ENCODE data around the gene MAPK10. TPM values are rescaled to one million over a fixed set of nuclear protein-coding genes. Genes with fewer than 3 reads are reported as not detected.

The MAPK10 gene
- total and polyA plus RNA-seq, 10 of the 15 experiments (the other 5 are each of a cell fraction or from before 2014, with no cell fraction given): 1.1 to 4.2 (median 2.4) TPM

DNA sequence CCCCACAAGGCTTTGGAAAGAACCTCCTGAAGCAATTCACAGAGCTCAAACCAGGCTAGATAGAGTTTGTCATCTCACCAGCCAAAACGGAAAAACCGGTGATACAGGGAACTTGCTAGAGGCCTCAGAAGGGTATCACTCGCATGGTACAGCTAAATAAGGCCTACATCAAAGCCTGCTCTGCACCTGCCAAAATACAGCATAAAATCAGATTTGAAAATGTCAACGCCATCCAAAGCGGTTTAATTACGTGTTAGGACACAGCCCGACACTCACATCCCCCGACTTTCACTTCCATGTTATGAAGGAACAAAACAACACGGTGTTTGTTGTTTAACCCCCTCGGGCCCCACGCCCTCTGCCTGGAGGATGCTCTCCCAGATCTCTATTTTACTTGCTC is 65.0 kb downstream of the MAPK10 start:
- ChIA-PET RAD21 (ENCODE audit: unreplicated experiment) (no interaction called here), CTCF (interaction anchor here (0.7 kb wide), 1 partner anchor 213 kb away, joined by 3 read pairs; no protein-coding TSS in a partner anchor), POLR2A (interaction anchor here (0.6 kb wide), 1 partner anchor 10 kb away, joined by 3 read pairs; no protein-coding TSS in a partner anchor), SMC1A (ENCODE audit: uncharacterized antibody, unreplicated experiment) (interaction anchor here (0.8 to 1.0 kb wide), 4 partner anchors 8 to 1147 kb away, joined by 3 to 4 read pairs (median 3); no protein-coding TSS in a partner anchor)
- 6% methylated on average over 11 of the region's 11 CpGs for WGBS (ENCODE audit: insufficient coverage, insufficient replicate concordance, low lambda C conversion rate, missing lambda C conversion rate)
- TF ChIP-seq EP300 (IDR thresholded peaks at IDR 0.05; ENCODE audit: borderline replicate concordance in 1 of 2, control insufficient read depth in 1 of 2, low read depth in 2 of 2, low read length in 2 of 2) (peak in 1 of 2 experiments; percentile 54; a peak in 1 of 4 replicates), NFIC (IDR thresholded peaks at IDR 0.05; ENCODE audit: low read depth, low read length) (no peak), FOXM1 (IDR thresholded peaks at IDR 0.05; ENCODE audit: low read depth, low read length) (no peak), TCF3 (IDR thresholded peaks at IDR 0.05; ENCODE audit: borderline replicate concordance, insufficient read depth, low read depth, low read length) (no peak), MTA2 (IDR thresholded peaks at IDR 0.05; ENCODE audit: low read depth) (peak; percentile 51; the same call in 1 of the 2 replicates), SPI1 (IDR thresholded peaks at IDR 0.05; ENCODE audit: borderline replicate concordance, insufficient read depth, low read depth, low read length) (peak; percentile 67; the same call in 1 of the 2 replicates), MXI1 (IDR thresholded peaks at IDR 0.05; ENCODE audit: low read depth, low read length) (no peak), RB1 (IDR thresholded peaks at IDR 0.05; ENCODE audit: borderline replicate concordance) (no peak), USF2 (IDR thresholded peaks at IDR 0.05; ENCODE audit: borderline replicate concordance, low read depth, low read length) (no peak), DPF2 (IDR thresholded peaks at IDR 0.05) (peak; percentile 52; the same call in 1 of the 2 replicates), BMI1 (IDR thresholded peaks at IDR 0.05; ENCODE audit: borderline replicate concordance) (no peak), BHLHE40 (IDR thresholded peaks at IDR 0.05; ENCODE audit: borderline replicate concordance in 1 of 2, low read depth in 2 of 2, low read length in 1 of 2) (peak in 1 of 2 experiments; percentile 31; a peak in 1 of 4 replicates), SP1 (IDR thresholded peaks at IDR 0.05; ENCODE audit: low read depth, low read length) (no peak), CHD4 (IDR thresholded peaks at IDR 0.05) (no peak), NFYA (IDR thresholded peaks at IDR 0.05; ENCODE audit: borderline replicate concordance, low read depth, low read length) (no peak), IKZF2 (IDR thresholded peaks at IDR 0.05) (peak; percentile 36 to 46; a peak in 3 of 4 replicates), IKZF1 (conservative IDR thresholded peaks at IDR 0.05) (peak; percentile 64), TCF12 (IDR thresholded peaks at IDR 0.05; ENCODE audit: low read depth, low read length) (0 out of 2 replicates have a peak, but pooled peaks have one; percentile 19), GATAD2B (conservative IDR thresholded peaks at IDR 0.05; ENCODE audit: low read depth) (0 out of 2 replicates have a peak, but pooled peaks have one; percentile 33)
- TF ChIP-seq, protein P1, sequence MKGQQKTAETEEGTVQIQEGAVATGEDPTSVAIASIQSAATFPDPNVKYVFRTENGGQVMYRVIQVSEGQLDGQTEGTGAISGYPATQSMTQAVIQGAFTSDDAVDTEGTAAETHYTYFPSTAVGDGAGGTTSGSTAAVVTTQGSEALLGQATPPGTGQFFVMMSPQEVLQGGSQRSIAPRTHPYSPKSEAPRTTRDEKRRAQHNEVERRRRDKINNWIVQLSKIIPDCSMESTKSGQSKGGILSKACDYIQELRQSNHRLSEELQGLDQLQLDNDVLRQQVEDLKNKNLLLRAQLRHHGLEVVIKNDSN (IDR thresholded peaks at IDR 0.05; ENCODE audit: borderline replicate concordance, extremely low read length, insufficient read depth, low read depth, low read length): no peak
- Histone ChIP-seq H3K4me2 (ENCODE audit: control insufficient read depth, insufficient read depth) (no peak overlapping the region), H3K27ac (ENCODE audit: control insufficient read depth, insufficient read depth) (no peak overlapping the region), H3K4me1 (ENCODE audit: control insufficient read depth, insufficient read depth, low read length) (no peaks in the 10 kb centered on the region), H3K9ac (ENCODE audit: control insufficient read depth, insufficient read depth, low read length) (no peak overlapping the region), H3K9me3 (replicated peaks; ENCODE audit: control insufficient read depth, insufficient read depth, low read length) (no peaks in the 10 kb centered on the region), H3K4me3 (no peak overlapping the region), H3K27me3 (replicated peaks in 1 of 2; ENCODE audit: control insufficient read depth in 2 of 2, insufficient read depth in 2 of 2, low read length in 1 of 2) (no peaks in the 10 kb centered on the region; a peak in 1 of 4 replicates), H3K36me3 (ENCODE audit: control insufficient read depth in 2 of 2, insufficient read depth in 2 of 2, low read length in 1 of 2) (no peaks in the 10 kb centered on the region), H3K79me2 (ENCODE audit: control insufficient read depth, insufficient read depth, low read length) (no peaks in the 10 kb centered on the region), H4K20me1 (ENCODE audit: control insufficient read depth, insufficient read depth) (no peaks in the 10 kb centered on the region), H2AFZ (ENCODE audit: control insufficient read depth, low read depth, low read length) (no peak overlapping the region)
- in situ Hi-C loops (cut with MboI): no loop called here
- intact Hi-C loops (cut with micrococcal nuclease; ENCODE audit: unreplicated experiment): no loop called here
- FAIRE-seq (no peak), ATAC-seq (peak; percentile 86), DNase-seq (ENCODE audit: low read depth, low spot score) (no peak)
- no TSS peak for BruUV-seq (replicated peaks)

All from GM12878 (cell line).